ENCODE measurements around the gene RNF225. TPM values are rescaled to one million over a fixed set of nuclear protein-coding genes. Genes with fewer than 3 reads are reported as not detected.

The RNF225 gene
- total and polyA plus RNA-seq, 2 of the 13 experiments (the other 11 are each of a cell fraction or from before 2014, with no cell fraction given), result not detected

DNA sequence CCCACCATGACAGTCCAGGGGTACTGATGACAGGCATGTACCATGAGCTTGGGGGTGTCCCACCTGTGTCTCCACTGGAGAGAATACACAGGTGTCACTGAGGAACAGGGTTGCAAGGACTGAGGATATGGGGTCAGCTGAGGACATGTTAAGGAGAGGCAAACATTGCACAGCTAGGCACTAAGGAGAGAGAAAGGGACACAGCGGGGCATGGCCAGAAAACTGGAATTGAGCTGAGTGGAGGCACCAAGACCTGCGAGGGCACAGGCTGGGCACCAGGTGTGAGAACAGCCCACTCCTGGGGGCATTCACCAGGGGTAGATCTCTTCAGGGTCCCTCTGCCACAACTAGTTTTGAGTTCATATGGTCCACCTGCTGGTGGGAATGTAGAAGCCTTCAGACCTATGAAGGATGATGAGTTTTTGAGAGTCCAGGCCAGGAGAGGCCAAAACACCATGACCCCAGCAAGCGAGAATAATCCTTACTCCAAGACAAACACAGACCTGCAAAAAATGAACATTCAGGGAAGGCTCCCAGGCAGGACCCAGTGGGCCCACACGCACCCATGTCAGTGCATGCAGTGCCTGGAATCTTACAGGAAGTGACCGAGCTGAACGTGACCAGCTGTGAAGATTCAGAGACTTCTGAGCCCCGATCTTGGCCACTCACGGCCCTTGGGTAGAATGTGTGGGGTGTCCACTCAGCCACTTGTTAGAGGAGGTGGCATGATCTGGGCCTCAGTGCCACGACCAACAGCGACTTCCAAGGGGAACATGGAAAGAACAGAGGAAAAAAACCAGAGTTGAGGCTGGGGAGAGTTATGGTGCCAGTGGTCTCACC lies 11.6 kb downstream of the RNF225 start (continued):
- TF ChIP-seq, protein P1, sequence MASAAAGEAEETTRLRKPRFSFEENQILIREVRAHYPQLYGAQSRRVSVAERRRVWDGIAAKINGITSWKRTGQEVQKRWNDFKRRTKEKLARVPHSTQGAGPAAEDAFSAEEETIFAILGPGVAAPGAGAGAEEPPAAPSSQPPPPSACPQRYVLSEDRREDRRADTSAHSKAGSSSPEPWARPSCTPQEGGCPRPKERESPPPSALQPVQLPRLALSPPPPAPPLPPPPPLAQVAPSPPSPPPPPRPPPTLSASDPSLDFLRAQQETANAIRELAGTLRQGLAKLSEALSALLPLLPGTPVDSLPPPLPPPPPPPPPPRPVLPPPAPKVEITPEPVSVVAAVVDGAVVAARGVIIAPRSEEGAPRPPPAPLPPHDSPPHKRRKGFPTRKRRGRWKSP (CRISPR knock-in tag; IDR thresholded peaks at IDR 0.05), result no peak
- TF ChIP-seq DMTF1 (CRISPR knock-in tag; IDR thresholded peaks at IDR 0.05) (no peak), ZNF318 (CRISPR knock-in tag; IDR thresholded peaks at IDR 0.05) (0 out of 2 replicates have a peak, but pooled peaks have one; percentile 36), ZNF614 (CRISPR knock-in tag; IDR thresholded peaks at IDR 0.05; ENCODE audit: borderline replicate concordance) (no peak), ZNF563 (CRISPR knock-in tag; IDR thresholded peaks at IDR 0.05) (no peak), EED (CRISPR knock-in tag; IDR thresholded peaks at IDR 0.05) (no peak), MTA1 (CRISPR knock-in tag; IDR thresholded peaks at IDR 0.05; ENCODE audit: borderline replicate concordance) (0 out of 2 replicates have a peak, but pooled peaks have one; percentile 5), SYNCRIP (IDR thresholded peaks at IDR 0.05; ENCODE audit: insufficient read depth, low read depth, low read length) (no peak), MIXL1 (CRISPR knock-in tag; IDR thresholded peaks at IDR 0.05) (no peak), ZNF503 (CRISPR knock-in tag; IDR thresholded peaks at IDR 0.05) (no peak), TCF12 (IDR thresholded peaks at IDR 0.05) (no peak), TCF12 (CRISPR knock-in tag; IDR thresholded peaks at IDR 0.05) (0 out of 2 replicates have a peak, but pooled peaks have one; percentile 41)
- TF ChIP-seq, protein P2, sequence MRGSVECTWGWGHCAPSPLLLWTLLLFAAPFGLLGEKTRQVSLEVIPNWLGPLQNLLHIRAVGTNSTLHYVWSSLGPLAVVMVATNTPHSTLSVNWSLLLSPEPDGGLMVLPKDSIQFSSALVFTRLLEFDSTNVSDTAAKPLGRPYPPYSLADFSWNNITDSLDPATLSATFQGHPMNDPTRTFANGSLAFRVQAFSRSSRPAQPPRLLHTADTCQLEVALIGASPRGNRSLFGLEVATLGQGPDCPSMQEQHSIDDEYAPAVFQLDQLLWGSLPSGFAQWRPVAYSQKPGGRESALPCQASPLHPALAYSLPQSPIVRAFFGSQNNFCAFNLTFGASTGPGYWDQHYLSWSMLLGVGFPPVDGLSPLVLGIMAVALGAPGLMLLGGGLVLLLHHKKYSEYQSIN (CRISPR knock-in tag; IDR thresholded peaks at IDR 0.05; ENCODE audit: borderline replicate concordance), result no peak
